ENCODE measurements around the gene CXXC1.
A peak's percentile ranks its signal among the peaks of the same experiment; 100 is the strongest.
"Not testable (repeated sequence)": the region's sequence is repeated elsewhere in the genome, so short reads cannot be mapped to it uniquely, and the experiment has no call there.

Gene CXXC1

DNA sequence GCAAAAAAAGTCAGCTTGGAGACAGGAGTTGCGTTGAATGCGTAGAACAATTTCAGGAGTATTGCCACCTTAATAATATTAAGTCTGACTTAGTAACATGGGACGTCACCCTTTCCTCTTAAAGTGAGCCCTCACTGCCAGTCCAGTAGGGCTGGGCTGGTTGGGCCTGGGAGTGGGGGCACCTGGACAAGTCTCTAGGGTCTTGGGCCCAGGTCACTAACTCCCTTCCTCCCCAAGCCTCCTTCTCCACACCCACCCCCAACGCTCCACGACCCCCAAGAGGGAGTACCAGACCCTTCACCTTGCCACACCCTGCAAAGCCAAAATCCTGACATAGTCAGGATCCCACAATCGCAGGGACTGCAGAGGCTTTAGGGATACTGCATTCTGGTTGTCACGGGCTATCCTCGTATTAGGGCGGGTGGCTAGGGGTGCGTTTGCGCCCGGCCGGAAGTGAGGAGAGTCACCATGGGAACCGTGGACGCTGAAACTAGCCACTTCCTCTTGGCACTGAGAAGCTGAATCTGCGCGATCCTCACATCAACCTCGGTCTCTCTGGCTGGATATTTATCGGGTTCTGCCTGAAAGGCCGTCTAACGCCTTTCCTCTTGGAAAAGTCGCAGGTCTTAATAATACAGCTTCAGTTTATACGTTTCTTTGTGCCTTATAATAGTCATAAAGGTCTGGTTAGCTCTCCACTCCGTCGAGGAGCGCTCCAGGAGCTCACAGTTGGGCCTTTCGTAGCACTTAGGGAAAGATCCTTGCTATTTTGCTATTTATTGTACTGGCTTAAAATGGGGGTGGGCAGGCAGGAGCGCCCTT lies 10.3 kb upstream of the CXXC1 start:
- peak; percentile 74 for DNase-seq

DNA sequence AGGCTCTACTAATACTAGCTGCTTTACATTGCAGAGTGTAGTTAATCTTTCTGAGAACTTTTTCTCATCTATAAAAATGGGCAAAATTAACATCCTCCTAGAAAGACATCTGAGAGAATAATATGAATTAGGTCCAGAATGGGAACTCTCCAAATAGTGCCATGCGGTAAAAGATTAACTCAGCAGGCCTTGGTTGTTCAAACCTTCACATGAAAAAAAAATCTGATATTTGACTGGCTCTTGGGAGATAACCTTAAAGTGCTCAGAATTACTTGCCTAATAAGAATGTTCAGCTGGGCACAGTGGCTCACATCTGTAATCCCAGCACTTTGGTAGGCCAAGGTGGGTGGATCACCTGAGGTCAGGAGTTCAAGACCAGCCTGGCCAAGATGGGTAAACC lies 5.5 kb upstream of the CXXC1 start:
- DNase-seq, result no peak

DNA sequence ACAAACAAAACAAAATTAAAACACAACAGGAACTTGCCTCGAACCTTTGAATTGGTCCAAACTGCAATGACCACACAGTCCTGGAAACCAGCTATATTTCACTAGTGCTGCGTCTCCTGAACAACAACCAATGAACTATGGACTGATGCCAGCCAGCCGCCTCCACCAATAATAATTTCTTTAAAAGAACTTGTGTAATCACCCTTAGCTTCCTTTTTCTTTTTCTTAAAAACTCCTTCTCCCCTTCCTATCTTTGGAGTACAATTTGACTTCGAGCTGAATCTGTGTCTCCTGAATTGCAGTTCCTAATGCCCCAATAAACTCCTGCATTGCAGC lies 1.6 kb upstream of the CXXC1 start:
- DNase-seq, result no peak

DNA sequence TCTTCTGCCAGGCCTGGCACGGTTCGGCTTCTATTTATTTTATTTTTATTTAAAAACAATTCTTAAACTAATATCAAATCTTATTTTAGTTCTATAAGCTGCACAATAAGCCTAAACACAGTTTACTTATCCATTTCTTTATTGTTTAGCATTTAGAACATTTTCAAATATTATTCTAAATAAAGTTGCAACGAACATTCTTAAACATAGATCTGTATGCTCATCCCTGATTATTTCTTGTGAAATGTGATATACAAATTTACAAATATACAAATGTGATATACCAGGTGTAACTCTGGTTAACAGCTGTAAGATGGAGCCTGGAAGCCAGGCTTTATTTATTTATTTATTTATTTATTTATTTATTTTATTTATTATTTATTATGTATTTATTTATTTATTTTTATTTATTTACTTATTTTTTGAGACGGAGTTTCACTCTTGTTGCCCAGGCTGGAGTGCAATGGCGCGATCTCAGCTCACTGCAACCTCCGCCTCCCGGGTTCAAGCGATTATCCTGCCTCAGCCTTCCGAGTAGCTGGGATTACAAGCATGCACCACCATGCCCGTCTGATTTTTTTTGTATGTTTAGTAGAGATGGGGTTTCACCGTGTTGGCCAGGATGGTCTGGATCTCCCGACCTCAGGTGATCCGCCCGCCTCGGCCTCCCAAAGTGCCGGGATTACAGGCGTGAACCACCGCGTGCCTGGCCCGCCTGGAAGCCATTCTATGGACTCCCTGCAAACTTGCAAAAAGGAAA lies 1.0 kb upstream of the CXXC1 start:
- not testable (repeated sequence) for DNase-seq

DNA sequence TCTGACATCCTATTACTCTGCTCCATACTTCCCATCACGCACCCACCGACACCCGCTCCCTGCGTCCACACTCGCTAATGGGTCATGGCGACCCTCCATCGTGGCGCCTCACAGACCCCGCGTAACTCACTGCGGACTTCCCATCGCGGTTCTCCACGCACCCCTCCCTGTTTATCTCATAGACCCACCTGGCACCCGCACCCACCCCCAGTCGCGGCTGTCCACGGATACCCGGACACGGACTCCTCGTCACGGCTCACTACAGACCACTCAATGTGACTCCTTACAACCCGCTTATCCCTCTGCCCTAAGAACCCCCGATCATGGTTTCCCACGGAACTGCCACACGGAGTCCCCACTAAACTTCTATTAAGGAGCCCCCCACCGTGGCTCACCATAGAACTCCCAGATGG lies 458 bp downstream of the CXXC1 start:
- DNase-seq, result no peak

DNA sequence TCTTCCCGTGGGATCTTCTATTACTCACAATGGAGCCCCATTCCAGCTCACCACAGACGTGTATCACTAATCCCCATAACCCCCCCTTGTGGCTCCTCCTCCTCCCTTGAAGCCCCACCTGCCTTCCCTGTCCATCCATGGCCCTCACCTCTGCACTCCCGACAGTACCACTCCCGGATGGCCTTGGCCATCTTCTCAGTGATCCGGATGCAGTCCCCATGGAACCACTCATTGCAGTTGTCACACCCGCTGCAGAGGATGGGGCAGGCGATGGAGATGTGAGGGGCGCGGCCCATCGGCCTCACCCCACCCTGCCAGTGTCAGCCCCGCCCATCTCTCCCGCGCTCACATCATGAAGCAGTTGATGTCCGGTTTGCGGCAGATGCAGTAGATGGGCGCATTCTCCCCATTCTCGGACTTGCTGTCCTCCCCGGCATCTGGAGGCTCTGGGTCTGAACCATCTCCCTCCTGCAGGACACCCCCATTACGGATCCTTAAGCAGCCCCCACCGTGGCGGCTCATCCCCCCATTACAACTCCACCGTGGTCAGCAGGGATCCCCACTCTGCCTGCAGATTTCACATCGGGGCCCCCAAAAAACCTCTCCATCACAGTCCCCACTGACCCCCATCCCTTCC lies 983 bp downstream of the CXXC1 start:
- DNase-seq, result peak; percentile 30

DNA sequence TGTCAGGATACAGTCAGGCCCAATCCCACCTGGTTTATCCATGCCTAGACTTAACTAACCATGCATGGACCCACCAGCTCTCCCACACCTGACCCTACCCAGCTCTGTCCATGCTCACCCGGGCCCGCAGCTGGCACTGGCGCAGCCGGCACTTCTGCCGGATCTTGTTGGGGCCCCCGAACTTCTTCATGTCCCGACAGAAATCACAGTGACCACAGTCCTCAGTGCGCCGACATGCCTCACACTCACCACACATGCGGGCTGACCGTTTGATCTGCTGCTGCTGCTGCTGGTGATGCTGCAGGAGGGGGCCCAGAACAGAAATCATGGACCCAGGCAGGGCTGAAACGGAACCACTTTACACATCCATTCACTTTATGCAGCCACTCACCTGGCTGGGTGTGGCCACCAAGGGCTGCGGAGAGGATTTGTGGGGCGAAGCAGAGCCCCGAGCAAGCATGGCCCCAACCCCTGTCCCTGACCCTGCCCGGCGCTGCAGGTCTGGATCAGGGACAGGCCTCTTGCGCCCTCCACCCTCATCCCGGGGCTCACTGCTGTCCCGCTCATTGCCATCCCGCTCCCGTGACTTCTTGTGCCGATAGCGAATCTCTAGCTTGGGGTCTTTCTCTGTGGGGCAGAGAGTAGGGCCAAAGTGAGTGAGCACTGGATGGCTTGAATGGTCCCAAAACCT lies 1.7 kb downstream of the CXXC1 start:
- DNase-seq, result no peak

DNA sequence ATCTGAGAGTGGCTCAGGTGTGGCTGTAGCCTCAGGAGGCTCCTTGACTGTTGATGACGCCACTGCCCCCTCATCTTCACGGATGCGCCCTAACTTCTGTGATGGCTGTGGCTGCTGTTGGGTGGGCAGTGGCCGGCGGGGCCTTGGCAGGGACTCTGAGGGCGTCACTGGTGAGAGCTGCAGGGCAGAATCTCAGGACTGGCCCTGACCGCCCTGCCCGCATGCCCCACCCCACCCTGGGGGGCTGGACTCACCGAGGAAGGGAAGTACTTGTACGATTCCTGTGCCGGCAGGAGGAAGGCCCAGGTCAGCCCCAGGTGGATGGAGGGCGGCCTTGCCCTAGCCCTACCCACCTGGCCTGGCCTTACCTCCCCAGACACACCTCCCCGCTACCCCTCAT lies 2.4 kb downstream of the CXXC1 start:
- no peak for DNase-seq

DNA sequence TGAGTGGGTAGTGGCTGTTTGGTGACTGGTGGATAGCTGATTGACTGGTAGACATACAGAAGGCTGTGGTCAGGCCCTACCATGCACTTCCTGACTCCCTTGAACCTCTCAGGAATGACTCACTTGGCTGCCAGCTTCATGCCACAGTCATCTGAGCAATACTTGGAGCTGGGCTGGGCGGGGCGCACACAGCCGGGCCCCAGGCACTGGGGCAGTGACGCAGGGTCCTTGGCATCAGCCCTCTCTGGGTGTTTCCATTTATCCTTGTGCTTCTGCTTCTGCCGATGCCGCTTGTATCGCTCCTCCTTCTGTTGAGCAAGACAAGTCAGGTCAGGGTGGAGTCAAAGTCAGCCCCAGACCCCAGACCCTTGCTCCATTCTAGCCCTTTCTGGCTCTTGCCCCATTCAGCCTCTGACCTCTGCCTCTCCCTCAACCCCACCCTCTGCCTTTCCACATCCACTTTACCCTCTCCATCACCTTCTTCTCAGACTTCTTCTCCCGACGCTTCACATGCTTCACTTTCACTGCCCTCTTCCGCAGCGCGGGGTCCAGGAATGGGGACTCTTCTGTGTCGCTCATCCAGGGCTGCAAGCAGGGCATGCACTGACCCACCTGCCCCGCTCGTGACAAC lies 3.1 kb downstream of the CXXC1 start:
- DNase-seq, result no peak

DNA sequence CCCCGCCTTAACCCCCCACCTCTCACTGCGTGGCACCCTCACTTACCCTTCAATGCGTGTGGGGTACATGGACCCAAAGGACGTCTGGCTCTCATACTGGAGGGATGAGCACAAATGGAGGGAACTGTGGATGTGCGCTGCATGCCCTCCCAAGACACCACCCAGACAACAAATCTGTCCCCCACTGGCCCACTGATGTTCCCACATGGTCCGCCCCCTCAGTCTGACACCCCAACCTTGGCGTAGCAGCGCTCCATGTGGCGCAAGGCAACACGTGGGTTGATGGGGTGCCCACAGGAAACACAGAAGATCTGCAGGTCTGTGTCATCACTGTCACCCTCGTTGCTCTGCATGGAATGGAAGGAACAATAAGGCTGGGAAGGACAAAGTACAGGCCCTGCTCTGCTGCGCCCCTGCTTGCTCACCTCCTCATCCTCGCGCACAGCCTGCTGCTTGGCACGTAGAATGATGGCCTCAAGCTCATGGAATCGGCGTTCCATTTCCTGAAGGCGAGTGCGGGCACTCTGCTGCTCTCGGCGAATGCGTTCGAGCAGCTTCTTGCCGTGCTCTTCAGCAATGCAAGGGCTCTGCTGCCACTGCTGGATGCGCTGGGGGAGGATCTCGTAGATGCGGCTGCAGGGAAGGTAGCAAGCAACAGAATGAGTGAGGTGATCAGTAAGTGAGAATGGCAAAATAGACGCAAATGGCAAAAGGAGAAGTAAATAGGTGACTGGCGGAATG lies 3.9 kb downstream of the CXXC1 start:
- no peak for DNase-seq

DNA sequence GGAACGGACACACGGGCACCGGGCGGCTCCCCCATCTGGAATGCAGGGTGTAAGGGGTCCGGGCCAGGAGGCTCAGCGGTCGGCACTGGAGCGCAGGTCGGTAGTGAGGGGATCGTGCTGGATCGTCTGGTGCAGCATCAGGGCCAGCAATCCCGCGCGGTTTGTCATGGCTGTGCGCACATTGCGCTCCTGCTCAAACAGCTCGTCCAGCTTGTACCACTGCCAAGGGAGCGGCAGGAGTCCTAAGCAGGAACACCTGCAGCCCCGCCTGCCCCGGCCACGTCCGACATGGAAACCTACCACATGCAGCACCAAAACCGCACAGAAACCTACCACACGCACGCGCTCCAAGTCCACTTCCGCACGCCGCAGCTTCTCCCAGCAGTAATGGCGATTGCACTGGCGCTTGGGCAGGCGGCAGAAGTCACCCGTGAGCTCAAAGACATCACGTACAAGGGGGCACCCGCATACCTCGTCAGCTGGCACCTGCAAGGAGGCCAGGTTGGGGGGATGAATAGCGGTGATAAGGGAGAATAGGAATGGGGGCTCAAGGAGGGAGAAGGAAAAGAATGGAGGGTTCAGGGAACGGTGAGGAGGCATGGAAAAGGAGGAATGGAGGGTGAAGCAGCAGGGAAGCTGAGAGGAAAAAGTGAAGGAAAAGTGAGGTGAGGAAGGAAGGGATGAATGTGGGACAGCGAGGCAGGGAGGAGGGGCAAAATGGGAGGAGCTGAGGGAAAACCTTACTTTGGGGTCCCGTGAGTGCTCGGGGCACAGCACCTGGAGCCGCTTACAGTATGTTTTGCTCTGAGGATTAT lies 4.8 kb downstream of the CXXC1 start:
- DNase-seq, result no peak

DNA sequence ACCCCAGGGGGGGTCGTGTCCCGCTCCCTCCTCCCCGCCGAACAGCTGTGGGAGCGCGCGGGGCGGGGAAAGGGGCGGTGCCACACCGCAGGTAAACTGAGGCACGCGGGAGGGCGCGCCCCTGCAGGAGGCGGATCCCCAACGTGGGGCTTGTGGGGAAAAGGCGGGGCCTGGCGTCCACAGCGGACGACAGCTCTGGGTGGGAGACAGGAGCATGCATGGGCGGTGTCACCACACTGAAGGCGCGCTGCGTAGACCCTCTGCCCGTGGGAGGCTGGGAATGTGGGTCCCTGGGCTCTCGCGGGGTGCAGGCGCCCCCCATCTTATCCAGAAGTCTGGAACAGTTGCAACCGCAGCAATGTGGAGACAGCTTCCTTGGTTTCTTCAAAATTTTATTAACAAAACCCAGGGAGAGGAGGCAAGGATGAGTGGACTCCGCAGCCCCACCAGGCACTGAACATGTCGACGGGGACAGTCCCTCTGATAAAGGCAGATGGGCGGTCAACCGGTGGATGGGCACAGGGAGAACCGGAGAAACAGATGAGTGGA lies 5.4 kb downstream of the CXXC1 start:
- no peak for DNase-seq

DNA sequence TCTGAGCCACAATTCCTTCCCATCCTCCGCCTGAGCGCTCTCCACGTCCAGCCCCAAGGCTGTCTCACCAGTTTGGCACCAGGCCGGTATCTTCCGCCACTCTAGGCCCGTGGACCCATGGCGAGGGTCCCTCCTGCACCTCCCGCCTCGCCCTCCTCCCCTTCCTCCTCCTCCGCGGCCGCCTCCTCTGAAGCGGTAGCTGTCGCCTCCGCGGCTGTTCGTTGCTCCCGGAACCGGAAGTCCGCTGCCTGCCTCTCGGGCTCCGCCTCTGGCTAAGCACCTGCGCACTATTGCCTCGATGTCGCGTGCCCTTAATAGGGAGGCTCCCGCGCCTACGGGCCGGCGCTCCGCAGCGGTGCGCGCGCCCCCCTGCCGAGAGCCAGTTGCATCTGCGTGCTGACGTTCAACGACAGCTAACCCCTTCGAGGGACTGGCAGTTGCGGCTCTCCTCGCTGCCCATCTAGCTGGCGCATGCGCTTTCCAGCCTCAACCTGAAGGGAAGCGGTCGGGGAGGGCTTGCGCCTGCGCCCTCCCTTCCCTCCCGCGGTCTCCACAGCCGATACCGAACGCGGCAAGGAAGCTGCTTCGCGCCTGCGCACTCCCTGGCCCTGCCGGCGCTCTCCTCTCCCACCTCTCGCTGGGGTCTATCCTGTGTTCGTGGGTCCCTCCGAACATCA lies 6.1 kb downstream of the CXXC1 start, which contains the start of gene MBD1:
Gene MBD1 (minus strand): TSS at position 229 of the 677 bp plus-strand sequence. CDS start 1,531 bp downstream, outside the sequence.
- peak; percentile 100 for DNase-seq

DNA sequence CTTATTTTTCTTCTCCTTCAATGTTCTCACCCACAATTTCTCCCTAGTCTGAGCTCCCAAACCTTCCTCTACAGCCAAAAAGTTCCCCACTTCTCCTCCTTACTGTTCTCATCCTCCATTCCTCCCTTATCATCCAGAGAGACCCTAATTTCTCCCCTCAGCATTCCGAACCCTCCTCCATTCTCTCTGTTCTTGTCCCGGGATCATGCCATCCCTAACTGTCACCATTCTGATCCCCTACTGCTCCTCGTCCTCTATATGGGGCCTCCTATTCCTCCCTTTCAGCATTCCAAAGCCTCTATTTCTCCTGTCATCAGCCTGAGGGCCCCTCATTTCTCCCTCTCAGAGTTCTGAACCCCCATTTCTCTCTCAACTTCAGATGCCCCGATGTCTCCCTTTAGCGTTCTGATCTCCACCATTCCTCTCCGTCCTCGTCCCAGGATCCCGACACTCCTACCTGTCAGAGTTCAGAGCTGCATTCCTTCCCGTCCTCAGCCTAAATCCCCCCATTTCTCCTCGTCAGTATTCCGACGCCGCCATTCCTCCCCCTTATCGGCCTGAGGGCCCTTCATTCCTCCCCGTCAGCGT lies 6.7 kb downstream of the CXXC1 start:
- DNase-seq, result no peak

DNA sequence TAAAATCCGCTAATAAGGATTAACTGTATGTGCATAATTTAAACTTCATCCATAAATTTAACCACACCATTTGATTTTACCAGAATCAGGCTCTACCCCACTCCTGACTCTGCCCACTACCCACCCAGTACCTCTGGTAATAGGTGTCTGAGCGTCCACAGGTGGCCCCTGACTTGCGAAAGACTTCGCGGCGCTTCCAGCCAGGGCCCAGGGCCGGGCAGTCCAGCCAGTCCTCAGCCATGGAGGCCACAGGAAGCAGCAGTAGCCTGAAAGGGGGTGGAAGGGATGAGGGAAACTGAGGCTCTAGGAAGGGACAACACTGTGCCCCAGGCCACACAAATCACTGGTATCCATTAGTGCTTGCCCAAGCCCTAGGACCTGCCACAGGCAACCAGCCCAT lies 7.7 kb downstream of the CXXC1 start:
- DNase-seq, result no peak

DNA sequence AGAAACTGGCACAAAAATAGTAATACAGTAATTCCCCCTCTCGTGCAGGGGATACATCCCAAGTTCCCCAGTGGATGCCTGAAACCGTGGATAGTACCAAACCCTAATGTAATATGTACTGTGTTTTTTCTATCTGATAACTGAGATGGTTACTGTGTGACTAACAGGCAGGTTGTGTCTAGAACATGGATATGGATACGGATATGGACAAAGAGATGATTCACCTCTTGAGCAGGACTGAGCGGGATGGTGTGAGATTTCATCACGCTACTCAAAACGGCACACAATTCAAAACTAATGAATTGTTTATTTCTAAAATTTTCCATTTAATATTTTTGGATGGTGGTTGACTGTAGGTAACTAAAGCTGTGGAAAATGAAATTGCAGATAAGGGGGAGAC lies 9.6 kb downstream of the CXXC1 start:
- DNase-seq, result no peak

DNA sequence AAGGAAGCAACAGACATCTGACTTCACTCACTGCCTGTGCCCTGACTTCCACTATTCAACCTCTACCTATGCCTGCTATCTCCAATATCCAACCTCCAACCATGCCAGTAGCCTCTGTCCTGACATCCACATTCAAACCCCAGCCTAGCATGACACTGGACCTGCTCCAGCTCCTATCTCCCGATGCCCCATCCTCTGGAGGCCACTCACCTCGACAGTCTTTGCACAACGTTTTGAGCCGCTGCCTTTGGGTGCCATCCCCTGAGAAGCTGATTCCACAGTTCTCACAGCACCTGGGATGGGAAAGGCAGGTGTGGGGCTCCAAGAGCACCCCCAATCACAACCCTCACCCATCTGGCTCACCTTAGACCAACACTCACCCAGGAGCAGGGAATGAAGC lies 11.0 kb downstream of the CXXC1 start:
- DNase-seq, result no peak

DNA sequence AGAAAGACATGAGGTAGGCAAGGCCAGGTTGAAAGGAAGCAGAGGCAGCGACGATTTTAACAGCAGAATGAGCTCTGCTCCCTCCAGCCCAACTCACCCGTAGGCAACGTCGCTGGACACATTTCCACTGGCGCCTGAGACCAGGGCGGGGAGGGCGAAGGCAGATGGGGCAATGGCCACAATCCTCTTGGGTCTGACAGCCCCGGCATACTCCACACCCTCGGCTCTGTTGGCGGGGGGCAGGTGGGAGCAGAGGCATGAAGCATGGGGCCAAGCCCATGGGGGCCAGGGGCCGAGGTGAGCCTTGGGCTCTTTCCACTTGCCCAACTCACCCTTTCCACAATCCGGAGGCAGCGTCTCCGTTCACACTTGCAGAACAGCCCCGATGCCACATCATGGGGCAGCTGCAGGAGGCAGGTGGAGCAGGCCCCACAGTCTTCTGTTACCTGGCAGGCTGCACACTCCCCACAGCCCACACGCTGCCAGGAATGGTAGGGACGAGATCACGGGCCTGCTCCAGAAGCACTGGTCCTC lies 11.9 kb downstream of the CXXC1 start:
- DNase-seq, result no peak

DNA sequence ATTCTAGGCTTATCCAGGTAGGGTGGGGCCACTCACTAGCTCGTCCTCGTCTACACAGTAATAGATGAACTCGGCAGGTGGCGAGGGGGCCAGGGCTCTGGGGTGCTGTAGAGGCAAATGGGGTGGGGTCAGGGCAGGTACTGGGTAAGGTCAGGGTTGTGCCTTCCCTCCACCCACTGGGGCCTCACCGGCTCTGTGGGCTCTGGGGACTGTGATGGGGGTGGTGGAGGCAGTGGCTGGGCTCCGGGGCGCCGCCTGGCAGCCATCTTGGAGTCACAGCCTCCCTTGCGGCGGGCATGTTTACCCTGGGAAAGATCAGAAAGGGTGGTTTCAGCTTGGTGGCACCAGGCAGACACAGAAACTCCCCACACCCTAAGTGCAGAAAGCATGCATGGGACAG lies 12.6 kb downstream of the CXXC1 start:
- no peak for DNase-seq

DNA sequence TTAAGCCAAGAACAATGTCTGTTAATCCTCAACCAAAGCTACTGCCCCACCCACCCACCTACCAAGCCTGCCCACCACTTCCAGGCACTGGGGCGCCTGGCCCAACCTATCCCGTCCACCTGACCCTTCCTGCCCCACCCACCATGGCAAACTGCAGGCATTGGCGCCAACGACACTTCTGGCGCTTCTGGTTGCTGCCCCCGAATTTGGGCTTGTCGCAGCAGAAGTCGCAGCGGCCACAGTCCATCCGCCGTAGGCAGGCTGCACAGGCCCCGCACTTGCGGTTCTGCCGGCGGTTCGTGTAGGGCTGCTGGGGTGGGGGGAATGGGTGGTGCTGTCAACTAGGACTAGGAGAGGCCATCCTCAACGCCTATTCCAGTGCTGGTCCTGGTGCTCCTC lies 13.4 kb downstream of the CXXC1 start:
- DNase-seq, result no peak
